ENCODE measurements around the gene SOX6. TPM values are rescaled to one million over a fixed set of nuclear protein-coding genes. Genes with fewer than 3 reads are reported as not detected.

The SOX6 gene
- total and polyA plus RNA-seq, 2 of the 13 experiments (the other 11 are each of a cell fraction or from before 2014, with no cell fraction given), result 2.6 to 11.2 TPM

DNA sequence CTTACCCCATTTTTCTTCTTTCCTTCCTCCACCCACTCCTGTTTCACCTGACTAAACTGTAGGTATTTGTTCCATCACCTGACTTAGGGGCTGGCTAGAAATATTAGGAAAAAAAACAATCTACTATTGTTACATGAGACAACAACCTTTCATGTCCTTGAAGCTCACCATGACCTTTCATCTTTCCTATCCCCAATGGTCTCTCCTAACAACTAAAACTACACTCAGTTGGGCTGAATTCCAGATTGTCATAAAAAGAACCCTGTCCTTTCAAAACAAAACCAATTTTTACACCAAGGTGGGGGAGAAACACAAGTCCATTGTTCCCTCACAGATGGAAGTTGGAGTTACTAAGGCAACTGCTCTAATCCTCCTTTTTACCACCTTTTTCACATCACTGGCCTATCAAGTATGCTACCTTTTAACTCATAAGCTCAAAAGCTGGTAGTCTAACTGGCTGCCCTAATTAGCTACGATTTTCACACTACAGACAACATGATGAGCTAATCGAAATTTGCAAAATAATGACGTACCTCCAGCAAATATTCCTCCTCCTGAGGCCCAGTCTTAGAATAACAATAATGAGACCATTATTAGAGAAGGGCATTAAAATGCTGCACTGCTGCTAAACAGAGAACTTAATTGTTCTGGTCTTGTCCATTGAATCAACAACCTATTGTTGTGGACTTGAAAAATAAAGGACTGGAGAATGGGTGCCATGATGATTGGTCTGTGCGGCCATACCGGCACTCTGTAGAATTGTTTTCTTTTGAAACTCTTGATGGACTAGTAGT lies 46.5 kb upstream of the SOX6 start (continued):
- TF ChIP-seq SP2 (CRISPR knock-in tag; IDR thresholded peaks at IDR 0.05), result no peak
- no peak for TF ChIP-seq TOE1 (CRISPR knock-in tag; IDR thresholded peaks at IDR 0.05)
- TF ChIP-seq PITX1 (CRISPR knock-in tag; IDR thresholded peaks at IDR 0.05), result 0 out of 2 replicates have a peak, but pooled peaks have one; percentile 43
- no peak for TF ChIP-seq ATF1 (CRISPR knock-in tag; IDR thresholded peaks at IDR 0.05)
- TF ChIP-seq ZNF614 (CRISPR knock-in tag; IDR thresholded peaks at IDR 0.05; ENCODE audit: borderline replicate concordance), result no peak
- no peak for TF ChIP-seq TSC22D2 (CRISPR knock-in tag; IDR thresholded peaks at IDR 0.05; ENCODE audit: borderline replicate concordance)
- no peak for TF ChIP-seq ZNF501 (CRISPR knock-in tag; IDR thresholded peaks at IDR 0.05)
- no peak for TF ChIP-seq PAF1 (CRISPR knock-in tag; IDR thresholded peaks at IDR 0.05)
- no peak for TF ChIP-seq ZSCAN21 (CRISPR knock-in tag; IDR thresholded peaks at IDR 0.05; ENCODE audit: borderline replicate concordance)
- TF ChIP-seq ZNF510 (CRISPR knock-in tag; IDR thresholded peaks at IDR 0.05; ENCODE audit: low read depth), result no peak
- no peak for TF ChIP-seq EZH2 (conservative IDR thresholded peaks at IDR 0.05; ENCODE audit: low read depth, low read length)
- no peak for TF ChIP-seq FOXK1 (CRISPR knock-in tag; IDR thresholded peaks at IDR 0.05; ENCODE audit: borderline replicate concordance, low read depth)
- no peak for TF ChIP-seq ZNF3 (CRISPR knock-in tag; IDR thresholded peaks at IDR 0.05)
- no peak for TF ChIP-seq ZNF512 (CRISPR knock-in tag; IDR thresholded peaks at IDR 0.05)
- no peak for TF ChIP-seq ZFY (CRISPR knock-in tag; IDR thresholded peaks at IDR 0.05)
- TF ChIP-seq, protein P1, sequence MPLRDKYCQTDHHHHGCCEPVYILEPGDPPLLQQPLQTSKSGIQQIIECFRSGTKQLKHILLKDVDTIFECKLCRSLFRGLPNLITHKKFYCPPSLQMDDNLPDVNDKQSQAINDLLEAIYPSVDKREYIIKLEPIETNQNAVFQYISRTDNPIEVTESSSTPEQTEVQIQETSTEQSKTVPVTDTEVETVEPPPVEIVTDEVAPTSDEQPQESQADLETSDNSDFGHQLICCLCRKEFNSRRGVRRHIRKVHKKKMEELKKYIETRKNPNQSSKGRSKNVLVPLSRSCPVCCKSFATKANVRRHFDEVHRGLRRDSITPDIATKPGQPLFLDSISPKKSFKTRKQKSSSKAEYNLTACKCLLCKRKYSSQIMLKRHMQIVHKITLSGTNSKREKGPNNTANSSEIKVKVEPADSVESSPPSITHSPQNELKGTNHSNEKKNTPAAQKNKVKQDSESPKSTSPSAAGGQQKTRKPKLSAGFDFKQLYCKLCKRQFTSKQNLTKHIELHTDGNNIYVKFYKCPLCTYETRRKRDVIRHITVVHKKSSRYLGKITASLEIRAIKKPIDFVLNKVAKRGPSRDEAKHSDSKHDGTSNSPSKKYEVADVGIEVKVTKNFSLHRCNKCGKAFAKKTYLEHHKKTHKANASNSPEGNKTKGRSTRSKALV (CRISPR knock-in tag; IDR thresholded peaks at IDR 0.05), result no peak
- no peak for TF ChIP-seq ZNF232 (CRISPR knock-in tag; IDR thresholded peaks at IDR 0.05; ENCODE audit: borderline replicate concordance)
- no peak for TF ChIP-seq GABPB1 (CRISPR knock-in tag; IDR thresholded peaks at IDR 0.05)
- TF ChIP-seq SRY (CRISPR knock-in tag; IDR thresholded peaks at IDR 0.05), result no peak
- no peak for TF ChIP-seq CSRNP2 (CRISPR knock-in tag; conservative IDR thresholded peaks at IDR 0.05; ENCODE audit: low read depth)
- no peak for TF ChIP-seq NRL (CRISPR knock-in tag; IDR thresholded peaks at IDR 0.05; ENCODE audit: borderline replicate concordance)
- no peak for TF ChIP-seq KAT7 (CRISPR knock-in tag; IDR thresholded peaks at IDR 0.05; ENCODE audit: borderline replicate concordance)
